ENCODE measurements around the gene OR7A17.

GRCh38 chr19:14835011-14835410, 50.9 kb downstream of the OR7A17 start, which contains the start of the genes OR7A5 and OR7C1:
- TF ChIP-seq CTCF (conservative IDR thresholded peaks at IDR 0.05 in 1 of 2, IDR thresholded peaks at IDR 0.05 in 1 of 2; ENCODE audit: low read depth in 1 of 2, low read length in 2 of 2) = no peak
- TF ChIP-seq EZH2 (IDR thresholded peaks at IDR 0.05; ENCODE audit: low read length, missing control alignments) = no peak
